ENCODE data around the gene C1QL4. TPM values are rescaled to one million over a fixed set of nuclear protein-coding genes. Genes with fewer than 3 reads are reported as not detected.

The C1QL4 gene
- total and polyA plus RNA-seq, 9 of the 15 experiments (the other 6 are each of a cell fraction or from before 2014, with no cell fraction given), result 0.08 to 2.1 (median 0.31) TPM

GRCh38 chr12:49305762-49306510, 31.1 kb downstream of the C1QL4 start (continued):
- TF ChIP-seq ATF4 (CRISPR knock-in tag; IDR thresholded peaks at IDR 0.05) (no peak), NELFE (IDR thresholded peaks at IDR 0.05; ENCODE audit: insufficient read depth, insufficient read length) (no peak), ZFP36 (IDR thresholded peaks at IDR 0.05; ENCODE audit: low read depth, low read length, partially characterized antibody) (no peak), CBX5 (IDR thresholded peaks at IDR 0.05; ENCODE audit: borderline replicate concordance, low read depth) (no peak), USF2 (CRISPR knock-in tag; IDR thresholded peaks at IDR 0.05) (no peak), ZC3H8 (IDR thresholded peaks at IDR 0.05) (no peak), SMAD3 (CRISPR knock-in tag; conservative IDR thresholded peaks at IDR 0.05) (no peak), ZBTB26 (CRISPR knock-in tag; IDR thresholded peaks at IDR 0.05) (no peak), RBM14 (IDR thresholded peaks at IDR 0.05; ENCODE audit: borderline replicate concordance, insufficient read depth, low read depth, low read length) (no peak), RCOR1 (IDR thresholded peaks at IDR 0.05; ENCODE audit: borderline replicate concordance in 1 of 2, low read depth in 2 of 2, low read length in 2 of 2) (no peak), MCM5 (IDR thresholded peaks at IDR 0.05; ENCODE audit: low read depth) (no peak), NONO (IDR thresholded peaks at IDR 0.05; ENCODE audit: low read depth in 2 of 2, low read length in 1 of 2) (no peak), FOXA3 (CRISPR knock-in tag; conservative IDR thresholded peaks at IDR 0.05 in 1 of 2, IDR thresholded peaks at IDR 0.05 in 1 of 2) (no peak), PKNOX1 (IDR thresholded peaks at IDR 0.05) (peak; percentile 41; the same call in 1 of the 2 replicates), CCNT2 (IDR thresholded peaks at IDR 0.05; ENCODE audit: borderline replicate concordance, extremely low read depth, insufficient read length, low read depth, low read length) (no peak), ZNF134 (CRISPR knock-in tag; conservative IDR thresholded peaks at IDR 0.05) (no peak), HMBOX1 (IDR thresholded peaks at IDR 0.05) (0 out of 2 replicates have a peak, but pooled peaks have one; percentile 21), RHOXF2B (CRISPR knock-in tag; conservative IDR thresholded peaks at IDR 0.05) (no peak), L3MBTL2 (IDR thresholded peaks at IDR 0.05) (peak; percentile 72), SMAD1 (IDR thresholded peaks at IDR 0.05; ENCODE audit: low read depth, low read length, partially characterized antibody) (no peak), ETV5 (CRISPR knock-in tag; IDR thresholded peaks at IDR 0.05; ENCODE audit: low read depth) (no peak), CTBP1 (IDR thresholded peaks at IDR 0.05; ENCODE audit: borderline replicate concordance) (no peak), TCF15 (CRISPR knock-in tag; IDR thresholded peaks at IDR 0.05) (no peak)

Measured in K562 (cell line).